ENCODE results near the gene BACH1. TPM values are rescaled to one million over a fixed set of nuclear protein-coding genes. Genes with fewer than 3 reads are reported as not detected.
A peak's percentile ranks its signal among the peaks of the same experiment; 100 is the strongest.

The BACH1 gene
- total and polyA plus RNA-seq, 10 donors: 6.7 to 131 (median 89.5) TPM

GRCh38 chr21:29256126-29256910 is 42.4 kb upstream of the BACH1 start:
- no peak for DNase-seq
- intact Hi-C loops (cut with DNase I; ENCODE audit: low total_unique reads): no loop called here
- 31 to 48% (median 40%) methylated on average over 7 of the region's 7 CpGs for WGBS, 5 donors
- Histone ChIP-seq H3K36me3 (no peaks in the 10 kb centered on the region), H3K27ac (peak overlapping the region in 2 of 8 donors; percentile 12 to 30), H3K9me3 (peaks cover 0 to 32% (median 26%) of the 10 kb centered on the region in 8 donors), H3K4me1 (peaks cover 0 to 10% (median 0%) of the 10 kb centered on the region in 6 donors), H3K4me3 (no peak overlapping the region), H3K27me3 (replicated peaks in 1 of 7) (no peaks in the 10 kb centered on the region)
- TF ChIP-seq CTCF (IDR thresholded peaks at IDR 0.05 in 8 of 11, conservative IDR thresholded peaks at IDR 0.05 in 3 of 11): no peak
- TF ChIP-seq POLR2A (IDR thresholded peaks at IDR 0.05): no peak

GRCh38 chr21:29257701-29258100 is 41.0 kb upstream of the BACH1 start:
- TF ChIP-seq POLR2AphosphoS5 (IDR thresholded peaks at IDR 0.05): no peak
- no peak for TF ChIP-seq CTCF (IDR thresholded peaks at IDR 0.05 in 8 of 11, conservative IDR thresholded peaks at IDR 0.05 in 3 of 11)
- TF ChIP-seq POLR2A (IDR thresholded peaks at IDR 0.05): no peak
- Histone ChIP-seq H3K27ac (no peak overlapping the region), H3K36me3 (no peaks in the 10 kb centered on the region), H3K4me3 (no peak overlapping the region), H3K9me3 (peaks cover 0 to 28% (median 26%) of the 10 kb centered on the region in 8 donors), H3K27me3 (replicated peaks in 1 of 7) (no peaks in the 10 kb centered on the region), H3K4me1 (peaks cover 0 to 10% (median 0%) of the 10 kb centered on the region in 6 donors)
- 71 to 87% (median 85%) methylated on average over 2 of the region's 2 CpGs for WGBS, 5 donors
- DNase-seq: no peak
- intact Hi-C loops (cut with DNase I; ENCODE audit: low total_unique reads): no loop called here

- Histone ChIP-seq H3K4me3 (no peak overlapping the region), H3K4me1 (peaks cover 0 to 10% (median 0%) of the 10 kb centered on the region in 6 donors), H3K27me3 (replicated peaks in 1 of 7) (no peaks in the 10 kb centered on the region), H3K27ac (no peak overlapping the region), H3K9me3 (peaks cover 0 to 17% (median 15%) of the 10 kb centered on the region in 8 donors), H3K36me3 (no peaks in the 10 kb centered on the region)
- no peak for TF ChIP-seq POLR2A (IDR thresholded peaks at IDR 0.05)
- 58 to 73% (median 65%) methylated on average over 5 of the region's 5 CpGs for WGBS, 5 donors
- no peak for DNase-seq
- intact Hi-C loops (cut with DNase I; ENCODE audit: low total_unique reads): no loop called here
Measured at GRCh38 chr21:29258626-29259338, 39.9 kb upstream of the BACH1 start.

- 89 to 97% (median 96%) methylated on average over 2 of the region's 2 CpGs for WGBS, 5 donors
Measured at GRCh38 chr21:29260461-29260860, 38.3 kb upstream of the BACH1 start.

More at GRCh38 chr21:29260461-29260860, 38.3 kb upstream of the BACH1 start:
- no peaks in the 10 kb centered on the region for H3K36me3 ChIP-seq
- peaks cover 0 to under 1% (median 0%) of the 10 kb centered on the region in 8 donors for H3K9me3 ChIP-seq
- no peak overlapping the region for H3K4me3 ChIP-seq
- H3K27ac ChIP-seq: no peak overlapping the region
- H3K27me3 ChIP-seq (replicated peaks in 1 of 7): no peaks in the 10 kb centered on the region
- H3K4me1 ChIP-seq: peaks cover 0 to 10% (median 0%) of the 10 kb centered on the region in 6 donors
- intact Hi-C loops (cut with DNase I; ENCODE audit: low total_unique reads): no loop called here
- DNase-seq: no peak
- TF ChIP-seq POLR2AphosphoS5 (IDR thresholded peaks at IDR 0.05): no peak
